SK-N-SH treated with all-trans-retinoic acid at 6 μM for 48 hours (cell line): ENCODE measurements around the gene FPR1.

Experiments used
- ARNTL ChIP-seq: fragments of 450-650 bp; formaldehyde crosslinking; IDR thresholded peaks from 2 replicates; pipeline ENCODE4 v1.5.0; 2020; ENCODE audit warnings: low read depth, mild to moderate bottlenecking, moderate library complexity, borderline replicate concordance
- CSRNP3 ChIP-seq: fragments of 250-450 bp; sonication (Bioruptor Pico); IDR thresholded peaks from 2 replicates; pipeline ENCODE4 v1.5.1; 2021; ENCODE audit warnings: mild to moderate bottlenecking, moderate library complexity
- ESRRG ChIP-seq: fragments of 250-450 bp; sonication (Bioruptor Pico); IDR thresholded peaks from 2 replicates; pipeline ENCODE4 v1.6.1; 2021; ENCODE audit warnings: mild to moderate bottlenecking
- GLIS3 ChIP-seq: fragments of 250-450 bp; sonication (Bioruptor Pico); IDR thresholded peaks from 2 replicates; pipeline ENCODE4 v1.5.0; 2020; ENCODE audit warnings: mild to moderate bottlenecking, moderate library complexity
- OSR1 ChIP-seq: fragments of 250-450 bp; sonication (Bioruptor Pico); IDR thresholded peaks from 2 replicates; pipeline ENCODE4 v1.8.0; 2022; ENCODE audit warnings: moderate library complexity, mild to moderate bottlenecking, inconsistent platforms
- PPARA ChIP-seq: fragments of 250-450 bp; sonication (Bioruptor Pico); IDR thresholded peaks from 2 replicates; pipeline ENCODE4 v1.5.0; 2020; ENCODE audit warnings: mild to moderate bottlenecking, borderline replicate concordance
- TOX ChIP-seq: fragments of 250-450 bp; sonication (Bioruptor Pico); IDR thresholded peaks from 2 replicates; pipeline ENCODE4 v1.8.0; 2021; ENCODE audit warnings: mild to moderate bottlenecking, moderate library complexity, borderline replicate concordance
- ZFP3 ChIP-seq: fragments of 250-450 bp; sonication (Bioruptor Pico); IDR thresholded peaks from 2 replicates; pipeline ENCODE4 v1.5.0; 2020; ENCODE audit warnings: mild to moderate bottlenecking, moderate library complexity
- ZNF565 ChIP-seq: fragments of 450-650 bp; formaldehyde crosslinking; conservative IDR thresholded peaks from 2 replicates; pipeline ENCODE4 v1.5.0; 2020; ENCODE audit warnings: low read depth, mild to moderate bottlenecking, moderate library complexity
- TF ChIP-seq, protein P1 (sequence below): fragments of 250-450 bp; sonication (Bioruptor Pico); IDR thresholded peaks from 2 replicates; pipeline ENCODE4 v1.8.0; 2020; ENCODE audit warnings: mild to moderate bottlenecking, moderate library complexity, borderline replicate concordance

GRCh38 chr19:51737924-51738323 lies 13.8 kb downstream of the FPR1 start:
- TF ChIP-seq ESRRG (CRISPR knock-in tag) (no peak), ZNF565 (CRISPR knock-in tag) (no peak), OSR1 (CRISPR knock-in tag) (no peak), ARNTL (no peak), ZFP3 (CRISPR knock-in tag) (no peak), PPARA (CRISPR knock-in tag) (no peak), GLIS3 (CRISPR knock-in tag) (no peak), CSRNP3 (CRISPR knock-in tag) (no peak), TOX (CRISPR knock-in tag) (no peak)
- TF ChIP-seq, protein P1, sequence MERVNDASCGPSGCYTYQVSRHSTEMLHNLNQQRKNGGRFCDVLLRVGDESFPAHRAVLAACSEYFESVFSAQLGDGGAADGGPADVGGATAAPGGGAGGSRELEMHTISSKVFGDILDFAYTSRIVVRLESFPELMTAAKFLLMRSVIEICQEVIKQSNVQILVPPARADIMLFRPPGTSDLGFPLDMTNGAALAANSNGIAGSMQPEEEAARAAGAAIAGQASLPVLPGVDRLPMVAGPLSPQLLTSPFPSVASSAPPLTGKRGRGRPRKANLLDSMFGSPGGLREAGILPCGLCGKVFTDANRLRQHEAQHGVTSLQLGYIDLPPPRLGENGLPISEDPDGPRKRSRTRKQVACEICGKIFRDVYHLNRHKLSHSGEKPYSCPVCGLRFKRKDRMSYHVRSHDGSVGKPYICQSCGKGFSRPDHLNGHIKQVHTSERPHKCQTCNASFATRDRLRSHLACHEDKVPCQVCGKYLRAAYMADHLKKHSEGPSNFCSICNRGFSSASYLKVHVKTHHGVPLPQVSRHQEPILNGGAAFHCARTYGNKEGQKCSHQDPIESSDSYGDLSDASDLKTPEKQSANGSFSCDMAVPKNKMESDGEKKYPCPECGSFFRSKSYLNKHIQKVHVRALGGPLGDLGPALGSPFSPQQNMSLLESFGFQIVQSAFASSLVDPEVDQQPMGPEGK (CRISPR knock-in tag): no peak
